PC-3 (cell line): ENCODE results near the gene ATF7IP2. TPM values are rescaled to one million over a fixed set of nuclear protein-coding genes. Genes with fewer than 3 reads are reported as not detected.

Experiments
- ATAC-seq: fragments of 200-7000 bp; cut with Tn5 transposase; 2 replicates; pipeline ENCODE4 v1.9.1; 2020; ENCODE audit warnings: mild to moderate bottlenecking, moderate library complexity
- BruUV-seq: library from RNA; stranded (reverse); fragments of 400-500 nt; replicated peaks from 2 replicates; lab custom pipeline; 2021; lab: Mats Ljungman, UMichigan
- CTCF ChIA-PET: fragments of 300-600 bp; sonication (Branson Sonifier 250); formaldehyde crosslinking; loops from one replicate; lab custom pipeline; 2022; ENCODE audit warnings: antibody characterized with exemption; lab: Charles Lee
- POLR2A ChIA-PET: fragments of 300-600 bp; sonication (Branson Sonifier 250); formaldehyde crosslinking; loops from one replicate; lab custom pipeline; 2022; ENCODE audit warnings: antibody characterized with exemption; ENCODE audit not compliant: unreplicated experiment; lab: Charles Lee
- DNase-seq: peaks from one replicate; pipeline ENCODE4 v3.0.0-alpha.2; 2015
- H2AFZ ChIP-seq: fragments of 300-600 bp; sonication (generic); 2 replicates; pipeline ENCODE4 v1.6.0; 2016; ENCODE audit warnings: antibody characterized with exemption, low read length
- H3F3A ChIP-seq: fragments of 300-600 bp; sonication (generic); one replicate; pipeline ENCODE4 v1.6.0; 2017; ENCODE audit warnings: antibody characterized with exemption, low read length, control low read depth, mild to moderate bottlenecking; ENCODE audit not compliant: unreplicated experiment
- H3K27ac ChIP-seq: fragments of 300-600 bp; sonication (generic); 2 replicates; pipeline ENCODE4 v1.5.1; 2016; ENCODE audit warnings: mild to moderate bottlenecking, low read length
- H3K27me3 ChIP-seq: fragments of 300-600 bp; sonication (generic); 2 replicates; pipeline ENCODE4 v1.6.1; 2016; ENCODE audit warnings: low read length, mixed read lengths
- H3K36me3 ChIP-seq: fragments of 300-600 bp; sonication (generic); 2 replicates; pipeline ENCODE4 v1.6.1; 2016; ENCODE audit warnings: low read depth, mixed run types, low read length, mixed read lengths
- H3K4me1 ChIP-seq: fragments of 300-600 bp; sonication (generic); 2 replicates; pipeline ENCODE4 v1.5.1; 2016; ENCODE audit warnings: low read length; ENCODE audit not compliant: insufficient read depth
- H3K4me2 ChIP-seq: fragments of 300-600 bp; sonication (generic); 2 replicates; pipeline ENCODE4 v1.6.0; 2016; ENCODE audit warnings: low read length
- H3K4me3 ChIP-seq: fragments of 300-600 bp; sonication (generic); 2 replicates; pipeline ENCODE4 v1.5.1; 2016; ENCODE audit warnings: mild to moderate bottlenecking, low read length, mixed read lengths
- H3K79me2 ChIP-seq: fragments of 300-600 bp; sonication (generic); 2 replicates; pipeline ENCODE4 v1.6.1; 2017; ENCODE audit warnings: low read length, mixed read lengths
- H3K9ac ChIP-seq: fragments of 300-600 bp; sonication (generic); 2 replicates; pipeline ENCODE4 v1.6.0; 2016; ENCODE audit warnings: mild to moderate bottlenecking, low read length
- H3K9me2 ChIP-seq: fragments of 300-600 bp; sonication (generic); replicated peaks from 2 replicates; pipeline ENCODE4 v1.6.1; 2016; ENCODE audit warnings: mixed run types, low read length, mixed read lengths
- H3K9me3 ChIP-seq: fragments of 300-600 bp; sonication (generic); 2 replicates; pipeline ENCODE4 v1.6.1; 2016; ENCODE audit warnings: low read length, mixed read lengths
- H4K20me1 ChIP-seq: fragments of 300-600 bp; sonication (generic); 2 replicates; pipeline ENCODE4 v1.6.1; 2016; ENCODE audit warnings: low read length, mixed read lengths
- EZH2 ChIP-seq: fragments of 300-600 bp; sonication (generic); IDR thresholded peaks from one replicate; pipeline ENCODE4 v1.6.1; 2017; ENCODE audit warnings: antibody characterized with exemption, mild to moderate bottlenecking, low read length; ENCODE audit not compliant: unreplicated experiment
- EZH2phosphoT487 ChIP-seq: fragments of 300-600 bp; sonication (generic); IDR thresholded peaks from 2 replicates; pipeline ENCODE4 v1.6.1; 2018; ENCODE audit warnings: mild to moderate bottlenecking, antibody characterized with exemption, low read length, borderline replicate concordance
- intact Hi-C: fragments of 100-400 bp; cut with micrococcal nuclease; formaldehyde crosslinking; loops from 2 replicates; pipeline ENCODE4 v1.9.0; 2023
- total RNA-seq: library from RNA; depleted of rRNA; stranded (reverse); fragments of >200 nt; gene quantifications from 2 replicates; pipeline ENCODE4 v1.2.3, GENCODE V29; 2014
- TF ChIP-seq, protein P1 (sequence below): fragments of 300-600 bp; sonication (generic); conservative IDR thresholded peaks from 2 replicates; pipeline ENCODE4 v1.5.1; 2017; ENCODE audit warnings: antibody characterized with exemption, low read depth, mild to moderate bottlenecking, low read length

The ATF7IP2 gene
- total RNA-seq, 1 experiment from 2014 or later: 6.2 TPM

DNA sequence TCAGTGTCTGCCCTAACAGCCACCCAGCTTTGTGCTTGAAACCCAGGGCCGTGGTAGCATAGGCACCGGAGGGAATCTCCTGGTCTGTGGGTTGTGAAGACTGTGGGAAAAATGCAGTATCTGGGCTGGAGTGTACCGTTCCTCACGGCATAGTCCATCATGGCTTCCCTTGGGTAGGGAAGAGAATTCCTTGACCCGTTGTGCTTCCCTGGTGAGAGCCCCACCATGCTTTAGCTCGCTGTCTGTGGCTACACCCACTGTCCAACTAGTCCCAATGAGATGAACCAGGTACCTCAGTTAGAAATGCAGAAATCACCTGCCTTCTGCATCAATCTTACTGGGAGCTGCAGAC is 67.3 kb downstream of the ATF7IP2 start:
- Histone ChIP-seq H3K27ac (no peak overlapping the region), H3K79me2 (no peaks in the 10 kb centered on the region), H3K4me3 (no peak overlapping the region), H3K9me3 (no peaks in the 10 kb centered on the region), H2AFZ (no peak overlapping the region), H3K27me3 (no peaks in the 10 kb centered on the region), H3K9ac (no peak overlapping the region), H3K9me2 (no peaks in the 10 kb centered on the region), H4K20me1 (no peaks in the 10 kb centered on the region), H3F3A (no peaks in the 10 kb centered on the region), H3K4me1 (no peaks in the 10 kb centered on the region), H3K36me3 (no peaks in the 10 kb centered on the region), H3K4me2 (no peak overlapping the region)
- CTCF ChIA-PET: no interaction called here
- BruUV-seq: no TSS peak
- DNase-seq: no peak
- TF ChIP-seq, protein P1, sequence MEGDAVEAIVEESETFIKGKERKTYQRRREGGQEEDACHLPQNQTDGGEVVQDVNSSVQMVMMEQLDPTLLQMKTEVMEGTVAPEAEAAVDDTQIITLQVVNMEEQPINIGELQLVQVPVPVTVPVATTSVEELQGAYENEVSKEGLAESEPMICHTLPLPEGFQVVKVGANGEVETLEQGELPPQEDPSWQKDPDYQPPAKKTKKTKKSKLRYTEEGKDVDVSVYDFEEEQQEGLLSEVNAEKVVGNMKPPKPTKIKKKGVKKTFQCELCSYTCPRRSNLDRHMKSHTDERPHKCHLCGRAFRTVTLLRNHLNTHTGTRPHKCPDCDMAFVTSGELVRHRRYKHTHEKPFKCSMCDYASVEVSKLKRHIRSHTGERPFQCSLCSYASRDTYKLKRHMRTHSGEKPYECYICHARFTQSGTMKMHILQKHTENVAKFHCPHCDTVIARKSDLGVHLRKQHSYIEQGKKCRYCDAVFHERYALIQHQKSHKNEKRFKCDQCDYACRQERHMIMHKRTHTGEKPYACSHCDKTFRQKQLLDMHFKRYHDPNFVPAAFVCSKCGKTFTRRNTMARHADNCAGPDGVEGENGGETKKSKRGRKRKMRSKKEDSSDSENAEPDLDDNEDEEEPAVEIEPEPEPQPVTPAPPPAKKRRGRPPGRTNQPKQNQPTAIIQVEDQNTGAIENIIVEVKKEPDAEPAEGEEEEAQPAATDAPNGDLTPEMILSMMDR: no peak
- TF ChIP-seq EZH2phosphoT487 (no peak), EZH2 (no peak)
- intact Hi-C loops: no loop called here
- POLR2A ChIA-PET: no interaction called here
- no peak for ATAC-seq

GRCh38 chr16:10465821-10466220 is 80.0 kb downstream of the ATF7IP2 start:
- intact Hi-C loops: no loop called here
- no TSS peak for BruUV-seq
- Histone ChIP-seq H3K4me3 (no peak overlapping the region), H3K9ac (no peak overlapping the region), H3K9me3 (no peaks in the 10 kb centered on the region), H3K4me1 (no peaks in the 10 kb centered on the region), H3K9me2 (no peaks in the 10 kb centered on the region), H3F3A (no peaks in the 10 kb centered on the region), H2AFZ (no peak overlapping the region), H3K4me2 (no peak overlapping the region), H3K27me3 (no peaks in the 10 kb centered on the region), H3K79me2 (no peaks in the 10 kb centered on the region), H4K20me1 (no peaks in the 10 kb centered on the region), H3K36me3 (peaks cover 3% of the 10 kb centered on the region; the same call in 1 of the 2 replicates), H3K27ac (no peak overlapping the region)
- TF ChIP-seq, protein P1: no peak
- DNase-seq: no peak
- ATAC-seq: no peak
- ChIA-PET CTCF (no interaction called here), POLR2A (no interaction called here)

DNA sequence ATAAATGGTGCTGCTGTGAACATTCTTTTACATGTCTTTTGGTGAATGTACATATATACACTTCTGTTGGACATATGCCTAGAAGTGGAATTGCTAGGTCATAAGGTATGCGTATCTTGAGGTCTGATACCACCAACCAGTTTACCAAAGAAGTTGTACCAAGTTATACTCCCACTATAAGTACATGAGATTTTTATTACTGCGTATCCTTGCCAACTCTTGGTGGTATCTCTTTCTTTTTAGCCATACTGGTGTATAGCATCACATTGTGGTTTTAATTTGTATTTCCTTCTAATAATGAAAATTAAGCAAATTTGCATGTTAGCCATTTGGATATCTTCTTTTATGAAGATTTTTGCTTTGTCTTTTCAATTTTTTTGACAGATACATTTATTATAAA is 80.5 kb downstream of the ATF7IP2 start:
- intact Hi-C loops: no loop called here
- Histone ChIP-seq H3K9me3 (no peaks in the 10 kb centered on the region), H3K4me1 (no peaks in the 10 kb centered on the region), H3K79me2 (no peaks in the 10 kb centered on the region), H3K9ac (no peak overlapping the region), H3F3A (no peaks in the 10 kb centered on the region), H3K27me3 (no peaks in the 10 kb centered on the region), H3K36me3 (peaks cover 3% of the 10 kb centered on the region; the same call in 1 of the 2 replicates), H3K27ac (no peak overlapping the region), H3K4me2 (no peak overlapping the region), H3K4me3 (no peak overlapping the region), H4K20me1 (no peaks in the 10 kb centered on the region), H2AFZ (no peak overlapping the region), H3K9me2 (no peaks in the 10 kb centered on the region)
- POLR2A ChIA-PET: no interaction called here
- TF ChIP-seq EZH2phosphoT487 (no peak), EZH2 (no peak)
- TF ChIP-seq, protein P1: no peak
- CTCF ChIA-PET: no interaction called here
- ATAC-seq (no peak), DNase-seq (no peak)
- BruUV-seq: no TSS peak
